Activated CD4-positive, alpha-beta T cell treated with anti-CD3 and anti-CD28 coated beads, Interleukin-2, amount 10 ng/mL, durations not matched to agents 7 days and 5 days (primary cell): ENCODE data around the gene ARL5A. TPM values are rescaled to one million over a fixed set of nuclear protein-coding genes. Genes with fewer than 3 reads are reported as not detected.

ENCODE experiments used
- CTCF ChIA-PET: fragments of 350-600 bp; sonication (Branson Sonifier 250); formaldehyde crosslinking; loops from one replicate; lab custom pipeline; 2021; ENCODE audit warnings: antibody characterized with exemption; lab: Charles Lee
- POLR2A ChIA-PET: fragments of 350-600 bp; sonication (Branson Sonifier 250); formaldehyde crosslinking; loops from one replicate; lab custom pipeline; 2021; ENCODE audit warnings: antibody characterized with exemption; lab: Charles Lee
- DNase-seq: peaks from one replicate; pipeline ENCODE4 v3.0.0-alpha.2; 2020
- H3K27ac Mint-ChIP-seq: one replicate; pipeline ENCODE4 v1.8.0; 2021; ENCODE audit warnings: mild to moderate bottlenecking, moderate library complexity, mixed read lengths
- H3K27me3 Mint-ChIP-seq: one replicate; pipeline ENCODE4 v1.8.0; 2021; ENCODE audit warnings: mixed read lengths
- H3K36me3 Mint-ChIP-seq: one replicate; pipeline ENCODE4 v1.8.0; 2021; ENCODE audit warnings: low read depth, mixed read lengths
- H3K4me1 Mint-ChIP-seq: one replicate; pipeline ENCODE4 v1.8.0; 2021; ENCODE audit warnings: mixed read lengths
- H3K4me3 Mint-ChIP-seq: one replicate; pipeline ENCODE4 v1.8.0; 2021; ENCODE audit warnings: mild to moderate bottlenecking, moderate library complexity, mixed read lengths
- H3K9me3 Mint-ChIP-seq: one replicate; pipeline ENCODE4 v1.8.0; 2021; ENCODE audit warnings: mixed read lengths
- total RNA-seq, 2 experiments: library from RNA; stranded (reverse); gene quantifications; one replicate each; pipeline ENCODE4 v1.2.3, GENCODE V29; 2021

The ARL5A gene
- total RNA-seq, 2 experiments from 2014 or later = 47.4 to 49.0 TPM

GRCh38 chr2:151851761-151852160, 23.5 kb upstream of the ARL5A start:
- Mint-ChIP-seq H3K27me3 (peaks cover 8% of the 10 kb centered on the region), H3K36me3 (no peaks in the 10 kb centered on the region), H3K27ac (no peak overlapping the region), H3K4me1 (no peaks in the 10 kb centered on the region), H3K4me3 (no peak overlapping the region), H3K9me3 (no peaks in the 10 kb centered on the region)
- no peak for DNase-seq
- ChIA-PET POLR2A (no interaction called here), CTCF (interaction anchor here (1.6 kb wide), 1 partner anchor 11 kb away, joined by 3 read pairs; no protein-coding TSS in a partner anchor)

GRCh38 chr2:151849413-151850010, 21.3 kb upstream of the ARL5A start:
- ChIA-PET POLR2A (no interaction called here), CTCF (interaction anchor here (0.6 kb wide), 1 partner anchor 298 kb away, joined by 4 read pairs; no protein-coding TSS in a partner anchor)
- DNase-seq = no peak
- H3K4me1 Mint-ChIP-seq = no peaks in the 10 kb centered on the region
- peaks cover 10% of the 10 kb centered on the region for H3K27me3 Mint-ChIP-seq
- no peak overlapping the region for H3K4me3 Mint-ChIP-seq
- H3K36me3 Mint-ChIP-seq = no peaks in the 10 kb centered on the region
- H3K27ac Mint-ChIP-seq = no peak overlapping the region
- no peaks in the 10 kb centered on the region for H3K9me3 Mint-ChIP-seq

DNA sequence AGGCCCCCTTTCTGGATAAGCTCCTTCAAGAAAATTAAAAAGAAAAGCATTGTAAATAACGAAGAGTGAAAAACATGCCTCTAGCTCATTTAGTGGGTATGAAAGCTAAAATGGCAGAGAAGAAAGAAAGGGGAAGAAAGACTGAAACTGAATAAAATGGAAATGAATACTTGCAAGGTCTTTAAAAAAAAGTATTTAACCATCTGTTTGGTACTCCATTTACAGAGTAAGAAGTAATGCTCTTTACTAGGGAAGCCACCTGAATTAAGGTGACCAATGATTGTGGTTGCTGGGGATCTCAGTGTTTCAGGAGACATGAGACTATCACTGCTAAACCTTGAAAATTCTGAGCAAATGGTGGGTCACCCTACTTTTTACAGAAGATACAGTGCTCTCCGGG, 17.7 kb upstream of the ARL5A start:
- DNase-seq = no peak
- H3K27ac Mint-ChIP-seq = no peak overlapping the region
- peaks cover 11% of the 10 kb centered on the region for H3K4me1 Mint-ChIP-seq
- H3K27me3 Mint-ChIP-seq = peaks cover 10% of the 10 kb centered on the region
- CTCF ChIA-PET = interaction anchor here (1.7 kb wide), 1 partner anchor 14 kb away, joined by 4 read pairs; no protein-coding TSS in a partner anchor
- H3K9me3 Mint-ChIP-seq = no peaks in the 10 kb centered on the region
- POLR2A ChIA-PET = no interaction called here
- H3K36me3 Mint-ChIP-seq = no peaks in the 10 kb centered on the region
- no peak overlapping the region for H3K4me3 Mint-ChIP-seq

DNA sequence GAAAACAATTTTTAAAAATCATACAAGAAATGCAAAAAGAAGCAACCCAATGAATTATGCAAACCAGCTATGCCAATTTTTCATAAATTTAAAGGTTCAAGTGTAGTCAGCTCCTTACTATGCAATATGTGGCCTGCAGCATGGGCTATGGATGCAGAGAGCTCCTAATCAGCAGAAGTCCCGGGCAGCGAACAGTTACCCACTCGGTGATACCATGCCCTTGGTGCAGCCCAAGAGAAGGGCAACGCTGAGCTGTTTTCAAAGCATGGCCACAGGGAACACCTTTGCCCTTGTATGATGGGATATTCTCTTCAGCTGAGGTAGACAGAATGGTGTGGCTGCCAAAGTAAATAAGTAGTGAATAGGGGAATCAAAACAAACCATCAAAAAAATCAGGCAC, 17.3 kb upstream of the ARL5A start:
- POLR2A ChIA-PET = no interaction called here
- no peak overlapping the region for H3K4me3 Mint-ChIP-seq
- no peaks in the 10 kb centered on the region for H3K9me3 Mint-ChIP-seq
- no peak for DNase-seq
- H3K4me1 Mint-ChIP-seq = peaks cover 11% of the 10 kb centered on the region
- CTCF ChIA-PET = interaction anchor here (1.7 kb wide), 1 partner anchor 14 kb away, joined by 4 read pairs; no protein-coding TSS in a partner anchor
- peaks cover 10% of the 10 kb centered on the region for H3K27me3 Mint-ChIP-seq
- H3K27ac Mint-ChIP-seq = no peak overlapping the region
- H3K36me3 Mint-ChIP-seq = no peaks in the 10 kb centered on the region

- Mint-ChIP-seq H3K27me3 (peaks cover 10% of the 10 kb centered on the region), H3K4me1 (peaks cover 11% of the 10 kb centered on the region), H3K9me3 (no peaks in the 10 kb centered on the region), H3K36me3 (no peaks in the 10 kb centered on the region), H3K4me3 (no peak overlapping the region), H3K27ac (no peak overlapping the region)
- no peak for DNase-seq
- POLR2A ChIA-PET = no interaction called here
- CTCF ChIA-PET = no interaction called here
Measured at GRCh38 chr2:151844211-151844896, 16.1 kb upstream of the ARL5A start.

GRCh38 chr2:151843691-151844061, 15.5 kb upstream of the ARL5A start:
- Mint-ChIP-seq H3K27ac (no peak overlapping the region), H3K4me1 (peaks cover 11% of the 10 kb centered on the region), H3K27me3 (peaks cover 8% of the 10 kb centered on the region), H3K36me3 (no peaks in the 10 kb centered on the region), H3K4me3 (no peak overlapping the region), H3K9me3 (no peaks in the 10 kb centered on the region)
- DNase-seq = no peak
- CTCF ChIA-PET = interaction anchor here (0.5 kb wide), 1 partner anchor 236 kb away, joined by 3 read pairs; no protein-coding TSS in a partner anchor
- POLR2A ChIA-PET = no interaction called here

- Mint-ChIP-seq H3K4me3 (no peak overlapping the region), H3K9me3 (no peaks in the 10 kb centered on the region), H3K36me3 (no peaks in the 10 kb centered on the region), H3K27me3 (peaks cover 2% of the 10 kb centered on the region), H3K4me1 (peaks cover 11% of the 10 kb centered on the region), H3K27ac (no peak overlapping the region)
- DNase-seq = no peak
- ChIA-PET CTCF (interaction anchor here (0.5 kb wide), 1 partner anchor 237 kb away, joined by 3 read pairs; no protein-coding TSS in a partner anchor), POLR2A (no interaction called here)
Measured at GRCh38 chr2:151842830-151843690, 14.8 kb upstream of the ARL5A start.

- Mint-ChIP-seq H3K4me1 (peaks cover 11% of the 10 kb centered on the region), H3K9me3 (no peaks in the 10 kb centered on the region), H3K27me3 (peaks cover 4% of the 10 kb centered on the region), H3K36me3 (no peaks in the 10 kb centered on the region), H3K4me3 (no peak overlapping the region), H3K27ac (no peak overlapping the region)
- CTCF ChIA-PET = no interaction called here
- POLR2A ChIA-PET = no interaction called here
- DNase-seq = no peak
Measured at GRCh38 chr2:151841047-151841424, 12.8 kb upstream of the ARL5A start.

DNA sequence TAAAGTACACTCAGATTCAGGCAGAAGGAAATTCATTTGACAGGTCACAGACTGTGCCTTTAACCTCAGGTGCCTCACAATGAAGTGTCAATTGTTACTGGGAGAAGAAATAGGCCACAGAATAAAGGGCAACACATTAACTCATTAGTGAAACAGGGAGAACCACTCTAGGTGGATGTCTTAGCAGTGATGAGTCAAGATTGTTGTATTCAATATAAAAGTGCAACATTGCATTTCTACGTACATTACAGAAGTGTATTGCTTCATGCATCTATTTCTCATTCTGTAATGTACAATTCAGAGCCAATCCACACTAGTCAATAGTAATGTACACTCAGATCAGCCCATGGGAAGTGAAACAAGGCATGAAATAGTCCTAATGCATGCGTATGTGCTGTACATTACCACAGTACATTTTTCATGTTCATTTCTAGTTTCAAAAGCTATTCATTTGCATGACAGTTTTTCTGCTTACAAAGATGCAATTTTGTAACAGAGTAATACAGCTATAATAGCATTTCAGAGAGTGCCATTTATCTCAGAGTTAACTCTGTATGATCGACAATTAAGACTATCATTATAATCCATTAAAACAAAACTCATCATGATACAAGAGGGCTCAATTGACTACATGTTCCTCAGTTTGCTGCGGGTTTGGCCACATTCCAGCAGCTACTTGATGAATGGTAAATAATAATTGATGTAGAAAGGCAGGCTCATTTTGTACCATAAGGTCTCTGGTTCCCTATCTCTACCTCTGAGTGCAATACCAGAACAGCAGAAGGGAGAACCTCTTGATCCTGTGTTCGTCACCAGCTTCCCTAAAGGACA, 12.2 kb upstream of the ARL5A start:
- Mint-ChIP-seq H3K9me3 (no peaks in the 10 kb centered on the region), H3K4me1 (peaks cover 11% of the 10 kb centered on the region), H3K36me3 (no peaks in the 10 kb centered on the region), H3K27ac (no peak overlapping the region), H3K27me3 (peaks cover 6% of the 10 kb centered on the region), H3K4me3 (no peak overlapping the region)
- ChIA-PET POLR2A (no interaction called here), CTCF (interaction anchor here (1.3 kb wide), 1 partner anchor 10 kb away, joined by 3 read pairs; no protein-coding TSS in a partner anchor)
- DNase-seq = no peak

- Mint-ChIP-seq H3K27me3 (peaks cover 11% of the 10 kb centered on the region), H3K36me3 (no peaks in the 10 kb centered on the region), H3K4me3 (no peak overlapping the region), H3K27ac (no peak overlapping the region), H3K4me1 (peaks cover 4% of the 10 kb centered on the region), H3K9me3 (no peaks in the 10 kb centered on the region)
- no peak for DNase-seq
- POLR2A ChIA-PET = no interaction called here
- CTCF ChIA-PET = interaction anchor here (1.0 kb wide), 1 partner anchor 21 kb away, joined by 6 read pairs; no protein-coding TSS in a partner anchor
Measured at GRCh38 chr2:151837926-151838325, 9.7 kb upstream of the ARL5A start.

- Mint-ChIP-seq H3K36me3 (no peaks in the 10 kb centered on the region), H3K27me3 (peaks cover 11% of the 10 kb centered on the region), H3K9me3 (no peaks in the 10 kb centered on the region), H3K4me1 (peaks cover 3% of the 10 kb centered on the region), H3K27ac (no peak overlapping the region), H3K4me3 (no peak overlapping the region)
- ChIA-PET CTCF (no interaction called here), POLR2A (no interaction called here)
- DNase-seq = no peak
Measured at GRCh38 chr2:151833984-151834383, 5.8 kb upstream of the ARL5A start.

DNA sequence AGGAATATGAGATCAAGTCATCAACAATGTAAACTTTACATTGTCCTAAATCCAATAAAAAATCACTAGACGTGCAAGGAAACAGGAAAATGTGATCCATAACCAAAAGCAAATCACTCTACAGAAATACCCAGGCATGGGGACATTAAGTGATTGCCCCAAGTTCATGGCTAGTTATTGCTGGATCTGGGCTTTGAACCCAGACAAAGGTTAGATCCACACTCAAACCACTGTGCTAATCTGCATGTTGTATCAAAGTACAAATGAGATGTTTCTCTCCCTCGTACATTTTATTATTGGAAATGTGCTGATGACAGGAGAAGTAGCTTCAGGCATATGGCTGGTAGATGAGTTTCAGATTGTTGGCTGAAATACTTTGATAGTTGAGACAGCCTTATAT, 2.7 kb upstream of the ARL5A start:
- H3K4me3 Mint-ChIP-seq = no peak overlapping the region
- DNase-seq = no peak
- H3K4me1 Mint-ChIP-seq = peaks cover 21% of the 10 kb centered on the region
- no peak overlapping the region for H3K27ac Mint-ChIP-seq
- ChIA-PET POLR2A (no interaction called here), CTCF (no interaction called here)
- peaks cover 7% of the 10 kb centered on the region for H3K27me3 Mint-ChIP-seq
- no peaks in the 10 kb centered on the region for H3K9me3 Mint-ChIP-seq
- H3K36me3 Mint-ChIP-seq = peaks cover 5% of the 10 kb centered on the region
